ENCODE results near the gene DCC.

GRCh38 chr18:53544917-53545316 lies 1204.9 kb downstream of the DCC start:
- TF ChIP-seq EP300 (IDR thresholded peaks at IDR 0.05) (no peak), POLR2A (IDR thresholded peaks at IDR 0.05) (no peak), POLR2AphosphoS5 (IDR thresholded peaks at IDR 0.05) (no peak)
